Pancreas (tissue), 10 donors: ENCODE results near the gene DLG1. TPM values are rescaled to one million over a fixed set of nuclear protein-coding genes. Genes with fewer than 3 reads are reported as not detected.

Experiments used
- ATAC-seq, 4 donors: fragments of 200-7000 bp; cut with Tn5 transposase; one replicate each; pipeline versions ENCODE4 v1.8.0 to v1.9.1; 2020; ENCODE audit warnings: mild to moderate bottlenecking in 4 of 4, moderate library complexity in 4 of 4
- DNase-seq, 6 donors: peaks; one replicate each; pipeline ENCODE4 v3.0.0-alpha.2; 2020
- FAIRE-seq: peaks from 2 replicates; lab custom pipeline; 2012; peaks lifted over from hg19 to GRCh38; lab: Jason Lieb, UNC
- H3K27ac ChIP-seq, 4 donors: fragments of 200-600 bp; sonication (generic); 1 replicate in 3 of 4; 2 replicates in 1 of 4; pipeline versions ENCODE4 v1.5.0 to v1.8.0; 2020
- H3K27me3 ChIP-seq, 4 donors: fragments of 200-600 bp; one replicate each; pipeline ENCODE4 v1.8.0; 2021
- H3K36me3 ChIP-seq, 3 donors: fragments of 200-600 bp; sonication (generic) in 1 of 3; one replicate each; pipeline versions ENCODE4 v1.5.0 to v1.8.0; 2020 to 2021
- H3K4me1 ChIP-seq, 3 donors: fragments of 200-600 bp; one replicate each; pipeline ENCODE4 v1.8.0; 2021
- H3K4me3 ChIP-seq, 4 donors: fragments of 200-600 bp; sonication (generic) in 2 of 4; one replicate each; pipeline versions ENCODE4 v1.5.0 to v1.8.0; 2020 to 2021
- H3K9me3 ChIP-seq, 4 donors: fragments of 200-600 bp; one replicate each; pipeline ENCODE4 v1.8.0; 2021
- CTCF ChIP-seq, 4 donors: fragments of 200-600 bp; sonication (generic) in 3 of 4; IDR thresholded peaks; one replicate each; pipeline versions ENCODE4 v1.5.0 to v1.8.0; 2021; ENCODE audit warnings: antibody characterized with exemption in 4 of 4
- WGBS, 2 donors: extraction: QIAGEN DNeasy Blood & Tissue Kit; methylation state at CpG; one replicate each; pipeline ENCODE4 v1.1.7; 2013; 5-methylcytosine and 5-hydroxymethylcytosine counted together
- intact Hi-C, 3 donors: fragments of 100-400 bp; cut with DNase I; formaldehyde crosslinking; loops; one replicate each; pipeline versions ENCODE4 v1.11.1 to v1.14.2; 2022
- polyA plus RNA-seq, 2 donors: library from polyadenylated mRNA; stranded (reverse); fragments of 200-250 nt; gene quantifications; one replicate each; pipeline ENCODE4 v1.2.3, GENCODE V29; 2013
- total RNA-seq, 6 donors: library from RNA; stranded (reverse); fragmentation: NEBNext Ultra II Directional in 4 of 6; extraction: Animal tissue kit (Norgen Biotek cat#: 25700) in 4 of 6; gene quantifications; one replicate each; pipeline versions ENCODE4 v1.2.1 to v1.2.4, GENCODE V29; 2021 to 2023
- donor health status: healthy with polysubstance abuse.
- donor health status: DM: no; HTN: no; CAD: no; lungs with moderate emphysema.
- donor health status: DM: no; HTN: no; CAD: no.
- donor health status: control.
- donor health status: control.
- donor health status: Bipolar disorder and iron deficiency.
- donor health status: DM: yes; HTN: yes; CAD: no.
- donor health status: DM: no; HTN: no; CAD: no.
- donor health status: DM: no; HTN: no; CAD: no.
- donor health status: DM: yes; HTN: yes; CAD: no.

DLG1 gene
- total and polyA plus RNA-seq, 8 donors: 15.9 to 47.9 (median 28.6) TPM

GRCh38 chr3:197014024-197014423, 284.4 kb downstream of the DLG1 start:
- TF ChIP-seq CTCF (IDR thresholded peaks at IDR 0.05): no peak
- no peak for ATAC-seq
- H3K4me1 ChIP-seq: no peaks in the 10 kb centered on the region
- intact Hi-C loops: no loop called here
- H3K27me3 ChIP-seq: no peaks in the 10 kb centered on the region
- H3K36me3 ChIP-seq: no peaks in the 10 kb centered on the region
- no peak overlapping the region for H3K4me3 ChIP-seq
- H3K9me3 ChIP-seq: no peaks in the 10 kb centered on the region
- 94 to 96% methylated on average over 6 of the region's 6 CpGs for WGBS, 2 donors
- H3K27ac ChIP-seq: no peak overlapping the region
- FAIRE-seq: no peak
- DNase-seq: peak in 1 of 6 donors; percentile 9

GRCh38 chr3:197012540-197012883, 285.9 kb downstream of the DLG1 start:
- no peak for TF ChIP-seq CTCF (IDR thresholded peaks at IDR 0.05)
- H3K9me3 ChIP-seq: no peaks in the 10 kb centered on the region
- intact Hi-C loops: no loop called here
- ATAC-seq: no peak
- WGBS, 2 donors: 74 to 76% methylated on average over 7 of the region's 7 CpGs
- no peak overlapping the region for H3K4me3 ChIP-seq
- DNase-seq: no peak
- no peaks in the 10 kb centered on the region for H3K4me1 ChIP-seq
- no peak for FAIRE-seq
- no peak overlapping the region for H3K27ac ChIP-seq
- H3K27me3 ChIP-seq: no peaks in the 10 kb centered on the region
- H3K36me3 ChIP-seq: no peaks in the 10 kb centered on the region

DNA sequence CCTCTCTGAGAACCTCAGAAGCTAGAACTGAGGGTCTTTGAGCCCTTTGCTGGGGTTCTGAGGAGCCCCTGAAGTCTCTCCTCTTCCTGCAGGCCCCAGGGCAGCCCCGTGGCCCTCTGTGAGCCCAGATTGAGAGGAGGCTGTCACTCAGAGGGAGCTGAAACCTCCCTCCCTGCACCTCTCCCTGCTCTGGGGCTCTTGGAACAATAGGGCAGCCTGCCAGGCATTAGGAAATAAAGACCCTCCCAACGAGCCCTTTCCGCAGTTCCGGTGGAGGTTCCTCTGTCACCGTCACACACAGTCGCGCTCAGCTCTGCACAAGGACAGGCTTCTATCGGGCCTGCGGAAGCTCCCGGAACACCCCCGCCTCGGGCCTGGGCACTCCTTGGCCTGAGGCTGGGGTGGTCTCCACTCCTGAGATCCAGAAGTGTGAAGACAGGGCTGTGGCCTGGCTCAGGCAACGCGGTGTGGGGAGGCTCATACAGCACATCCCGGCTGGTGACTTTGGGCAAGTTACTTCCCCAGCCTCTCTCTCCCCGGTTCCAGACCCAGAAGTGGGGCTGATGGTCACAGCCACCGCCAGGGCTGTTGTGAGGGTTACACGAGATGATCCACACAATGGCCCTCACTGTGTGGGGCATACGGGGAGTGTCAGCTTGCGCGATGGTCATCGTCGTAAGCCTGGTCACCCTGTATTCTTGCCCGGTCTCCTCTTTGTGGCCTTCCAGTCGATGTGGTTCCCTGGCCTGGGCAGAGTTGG, 286.5 kb downstream of the DLG1 start:
- DNase-seq (peak in 2 of 6 donors; percentile 35 to 37), FAIRE-seq (no peak), ATAC-seq (no peak)
- WGBS, 2 donors: 90 to 94% methylated on average over 25 of the region's 25 CpGs
- Histone ChIP-seq H3K9me3 (no peaks in the 10 kb centered on the region), H3K27ac (no peak overlapping the region), H3K4me1 (no peaks in the 10 kb centered on the region), H3K27me3 (no peaks in the 10 kb centered on the region), H3K36me3 (no peaks in the 10 kb centered on the region), H3K4me3 (no peak overlapping the region)
- no peak for TF ChIP-seq CTCF (IDR thresholded peaks at IDR 0.05)
- intact Hi-C loops: no loop called here

DNA sequence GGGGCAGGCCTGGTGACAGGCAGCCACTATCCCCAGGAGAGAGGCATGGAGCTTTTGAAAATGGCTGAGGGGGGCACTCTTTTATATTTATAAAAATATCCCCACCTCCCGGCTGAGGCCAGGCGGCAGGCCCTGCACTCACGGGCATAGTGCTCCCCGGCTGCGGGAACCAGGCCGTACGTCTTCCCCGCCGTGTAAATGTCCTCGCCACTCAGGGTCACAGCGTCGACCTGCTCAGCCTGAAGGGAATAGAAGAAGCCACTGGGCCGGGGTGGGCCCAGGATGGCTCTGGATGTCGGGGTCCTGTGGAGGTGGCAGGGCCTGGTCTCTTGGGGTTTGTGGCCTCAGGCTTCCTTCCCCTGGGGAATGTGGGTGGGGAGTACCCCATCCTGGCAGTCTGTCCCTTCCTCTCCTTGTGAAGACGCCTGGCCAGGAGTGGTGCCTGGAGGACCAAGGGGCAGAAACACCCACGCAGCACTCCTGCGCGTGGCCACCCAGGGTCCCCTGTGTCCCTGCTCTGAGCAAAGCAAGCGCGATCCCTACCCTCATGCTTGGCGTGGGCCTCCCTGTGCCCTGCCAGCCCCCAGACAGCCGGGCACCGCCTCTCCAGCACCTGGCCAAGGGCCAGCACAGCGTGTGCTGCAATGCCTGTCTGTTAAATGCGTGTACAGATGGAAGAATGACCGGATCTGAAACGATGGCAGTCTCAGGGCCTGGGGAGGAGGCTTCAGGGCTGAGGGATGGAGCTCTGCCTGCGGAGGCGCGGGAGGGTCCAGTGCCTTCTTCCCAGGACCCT, 287.7 kb downstream of the DLG1 start:
- no peaks in the 10 kb centered on the region for H3K4me1 ChIP-seq
- H3K27me3 ChIP-seq: no peaks in the 10 kb centered on the region
- intact Hi-C loops: no loop called here
- no peak for FAIRE-seq
- no peak for ATAC-seq
- peak in 2 of 6 donors; percentile 50 for DNase-seq
- no peak overlapping the region for H3K27ac ChIP-seq
- no peak overlapping the region for H3K4me3 ChIP-seq
- 70 to 74% methylated on average over 29 to 30 of the region's 30 CpGs for WGBS, 2 donors
- H3K9me3 ChIP-seq: no peaks in the 10 kb centered on the region
- no peak for TF ChIP-seq CTCF (IDR thresholded peaks at IDR 0.05)
- no peaks in the 10 kb centered on the region for H3K36me3 ChIP-seq
